Brain microvascular endothelial cell (primary cell): ENCODE data around the gene CALU.

Experiments used
- DNase-seq: peaks from one replicate; pipeline ENCODE4 v3.0.0-alpha.2; 2020
- H3K27ac ChIP-seq: fragments of 250-450 bp; sonication (Bioruptor Pico); 2 replicates; pipeline ENCODE4 v1.5.1; 2020; ENCODE audit warnings: mild to moderate bottlenecking, moderate library complexity
- H3K27me3 ChIP-seq: fragments of 250-450 bp; sonication (Bioruptor Pico); replicated peaks from 2 replicates; pipeline ENCODE4 v1.5.1; 2020; ENCODE audit warnings: mild to moderate bottlenecking
- H3K36me3 ChIP-seq: fragments of 250-450 bp; sonication (Bioruptor Pico); replicated peaks from 2 replicates; pipeline ENCODE4 v1.5.1; 2020; ENCODE audit warnings: mild to moderate bottlenecking
- H3K4me3 ChIP-seq: 2 replicates; pipeline ENCODE4 v1.5.1; 2011; ENCODE audit warnings: low read depth, mild to moderate bottlenecking, control low read depth, low read length, moderate library complexity
- in situ Hi-C: cut with HindIII; loops from 2 replicates; pipeline ENCODE4 v1.10.0; 2017; ENCODE audit warnings: low sequenced_read_pairs, low pct_ligation_motif_present
- TF ChIP-seq, protein P1 (sequence below): IDR thresholded peaks from 2 replicates; pipeline ENCODE4 v1.5.1; 2011; ENCODE audit warnings: low read depth, mild to moderate bottlenecking, moderate library complexity, low read length, control low read depth, inconsistent platforms; ENCODE audit errors: missing control alignments

The CALU gene

GRCh38 chr7:128743112-128743772 is 4.1 kb downstream of the CALU start:
- TF ChIP-seq, protein P1, sequence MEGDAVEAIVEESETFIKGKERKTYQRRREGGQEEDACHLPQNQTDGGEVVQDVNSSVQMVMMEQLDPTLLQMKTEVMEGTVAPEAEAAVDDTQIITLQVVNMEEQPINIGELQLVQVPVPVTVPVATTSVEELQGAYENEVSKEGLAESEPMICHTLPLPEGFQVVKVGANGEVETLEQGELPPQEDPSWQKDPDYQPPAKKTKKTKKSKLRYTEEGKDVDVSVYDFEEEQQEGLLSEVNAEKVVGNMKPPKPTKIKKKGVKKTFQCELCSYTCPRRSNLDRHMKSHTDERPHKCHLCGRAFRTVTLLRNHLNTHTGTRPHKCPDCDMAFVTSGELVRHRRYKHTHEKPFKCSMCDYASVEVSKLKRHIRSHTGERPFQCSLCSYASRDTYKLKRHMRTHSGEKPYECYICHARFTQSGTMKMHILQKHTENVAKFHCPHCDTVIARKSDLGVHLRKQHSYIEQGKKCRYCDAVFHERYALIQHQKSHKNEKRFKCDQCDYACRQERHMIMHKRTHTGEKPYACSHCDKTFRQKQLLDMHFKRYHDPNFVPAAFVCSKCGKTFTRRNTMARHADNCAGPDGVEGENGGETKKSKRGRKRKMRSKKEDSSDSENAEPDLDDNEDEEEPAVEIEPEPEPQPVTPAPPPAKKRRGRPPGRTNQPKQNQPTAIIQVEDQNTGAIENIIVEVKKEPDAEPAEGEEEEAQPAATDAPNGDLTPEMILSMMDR = no peak

GRCh38 chr7:128744366-128744905 is 5.3 kb downstream of the CALU start:
- no peak overlapping the region for H3K27ac ChIP-seq
- no peak overlapping the region for H3K4me3 ChIP-seq
- TF ChIP-seq, protein P1 = no peak
- in situ Hi-C loops = no loop called here
- DNase-seq = no peak
- no peaks in the 10 kb centered on the region for H3K27me3 ChIP-seq
- peaks cover 29% of the 10 kb centered on the region for H3K36me3 ChIP-seq

More at GRCh38 chr7:128743112-128743772, 4.1 kb downstream of the CALU start:
- H3K27ac ChIP-seq = peak overlapping the region; percentile 71
- H3K27me3 ChIP-seq = no peaks in the 10 kb centered on the region
- H3K36me3 ChIP-seq = peaks cover 19% of the 10 kb centered on the region
- H3K4me3 ChIP-seq = no peak overlapping the region
- DNase-seq = peak; percentile 36
- in situ Hi-C loops = no loop called here

GRCh38 chr7:128745706-128746105 is 6.5 kb downstream of the CALU start:
- Histone ChIP-seq H3K27me3 (no peaks in the 10 kb centered on the region), H3K36me3 (peaks cover 39% of the 10 kb centered on the region), H3K27ac (no peak overlapping the region), H3K4me3 (no peak overlapping the region)
- no peak for DNase-seq
- TF ChIP-seq, protein P1 = no peak
- in situ Hi-C loops = no loop called here

GRCh38 chr7:128747327-128748079 is 8.3 kb downstream of the CALU start:
- no peaks in the 10 kb centered on the region for H3K27me3 ChIP-seq
- no peak for DNase-seq
- in situ Hi-C loops = no loop called here
- H3K36me3 ChIP-seq = peaks cover 53% of the 10 kb centered on the region
- H3K4me3 ChIP-seq = no peak overlapping the region
- H3K27ac ChIP-seq = no peak overlapping the region
- TF ChIP-seq, protein P1 = no peak

DNA sequence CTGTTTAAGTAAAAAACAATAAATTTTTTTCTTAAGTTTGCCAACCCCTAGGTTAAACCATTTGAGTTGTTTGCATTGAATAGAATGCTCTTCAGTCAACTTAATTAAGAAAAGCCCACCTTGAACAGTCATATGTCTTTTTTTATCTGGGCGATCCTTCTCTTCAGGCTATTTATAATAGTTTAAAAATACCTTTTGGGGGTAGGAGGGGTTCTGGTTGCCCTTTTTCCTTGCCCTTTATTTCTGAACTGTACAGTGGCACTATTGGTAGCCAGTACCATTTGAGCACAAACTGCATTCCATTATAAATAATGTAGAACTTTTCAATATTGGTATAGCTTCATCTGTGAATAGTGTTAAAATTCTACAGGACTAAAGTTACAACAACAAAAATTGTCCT is 13.1 kb downstream of the CALU start:
- no peaks in the 10 kb centered on the region for H3K27me3 ChIP-seq
- in situ Hi-C loops = no loop called here
- no peak overlapping the region for H3K4me3 ChIP-seq
- DNase-seq = no peak
- H3K27ac ChIP-seq = no peak overlapping the region
- H3K36me3 ChIP-seq = peaks cover 84% of the 10 kb centered on the region
- TF ChIP-seq, protein P1 = no peak
